Measurements from ENCODE around the gene ELMO2.

The ELMO2 gene

DNA sequence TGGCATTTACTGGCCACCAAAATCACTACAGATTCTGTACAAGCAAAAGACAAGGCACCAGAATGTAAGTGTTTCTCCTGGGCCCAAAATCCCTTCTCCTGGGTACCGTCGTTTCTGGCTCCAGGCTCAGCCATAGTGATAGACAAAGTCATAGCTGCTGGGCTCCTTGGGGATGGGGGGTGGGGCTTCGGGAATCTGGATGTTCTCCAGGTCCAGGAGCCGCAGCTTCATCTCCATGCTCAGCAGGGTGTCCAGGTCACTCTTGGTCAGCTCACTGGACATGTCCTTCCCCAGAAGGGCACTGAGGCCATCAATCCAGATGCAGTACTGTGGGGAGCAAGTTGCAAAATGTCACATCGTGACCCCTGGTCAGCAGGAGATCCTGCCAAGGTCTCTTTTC lies 39.2 kb downstream of the ELMO2 start:
- DNase-seq (ENCODE audit: low read depth): no peak

DNA sequence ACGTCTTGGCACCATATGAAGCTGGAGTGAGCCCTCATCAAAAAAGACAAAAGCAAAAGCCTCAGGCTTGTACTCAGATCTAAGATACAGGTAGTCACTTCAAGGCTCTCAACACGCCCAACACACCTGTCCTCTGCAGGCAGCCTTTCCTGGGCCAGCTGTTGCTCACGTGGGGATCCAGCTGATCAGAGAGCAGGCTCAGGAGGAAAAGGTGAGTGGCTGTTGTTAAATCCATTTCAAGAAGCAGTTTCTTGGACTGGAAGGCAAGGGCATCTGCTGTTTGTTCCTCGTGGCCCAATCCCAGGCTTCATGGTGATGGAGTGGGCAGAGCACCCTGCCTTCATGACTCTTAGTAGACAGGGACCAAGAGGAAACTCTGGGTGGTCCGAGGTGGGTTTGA lies 39.6 kb downstream of the ELMO2 start:
- no peak for DNase-seq (ENCODE audit: low read depth)

GRCh38 chr20:46365487-46366220 lies 40.8 kb downstream of the ELMO2 start:
- DNase-seq (ENCODE audit: low read depth): no peak

- no peak for DNase-seq (ENCODE audit: low read depth)
Measured at GRCh38 chr20:46364670-46365486, 41.5 kb downstream of the ELMO2 start.

DNA sequence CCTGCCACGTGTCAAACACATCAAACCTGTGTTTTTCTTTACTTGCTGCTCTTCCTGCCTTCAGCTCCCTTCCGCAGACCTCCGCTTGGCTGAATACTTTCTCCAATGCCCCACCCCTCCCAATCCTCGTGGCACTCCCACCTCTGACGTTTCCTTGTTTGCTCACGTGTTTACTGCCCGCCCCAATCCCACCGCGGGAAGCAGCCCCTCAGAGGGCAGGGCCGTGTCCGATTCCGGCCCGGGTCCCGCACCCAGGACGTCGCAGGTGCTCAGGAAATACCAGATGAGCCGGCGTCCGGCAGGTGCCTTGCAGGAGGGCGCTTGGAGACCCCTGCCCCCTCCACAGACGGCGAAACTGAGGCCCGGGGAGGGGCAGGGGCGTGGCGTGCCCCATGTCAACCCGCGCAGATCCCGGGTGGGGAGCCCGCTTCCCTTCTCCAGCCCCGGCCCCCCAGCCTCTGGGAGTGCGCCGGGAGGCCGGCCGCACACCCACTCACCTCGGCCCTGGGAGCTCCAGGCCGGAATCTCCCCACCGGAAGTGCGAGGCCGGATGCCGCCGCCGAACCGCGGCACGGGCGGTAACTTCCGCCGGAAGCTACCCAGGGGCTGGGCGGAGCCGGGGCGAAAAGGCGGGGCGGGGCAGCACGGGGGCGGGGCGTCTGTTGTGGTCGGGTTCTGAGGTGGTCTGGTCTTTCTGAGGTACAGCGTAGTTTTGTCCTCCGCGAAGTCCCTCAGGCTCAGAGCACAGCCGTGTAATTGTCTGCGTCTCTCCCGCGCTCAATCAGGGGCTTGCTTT lies 42.3 kb downstream of the ELMO2 start:
- peak; percentile 80 for DNase-seq (ENCODE audit: low read depth)

DNA sequence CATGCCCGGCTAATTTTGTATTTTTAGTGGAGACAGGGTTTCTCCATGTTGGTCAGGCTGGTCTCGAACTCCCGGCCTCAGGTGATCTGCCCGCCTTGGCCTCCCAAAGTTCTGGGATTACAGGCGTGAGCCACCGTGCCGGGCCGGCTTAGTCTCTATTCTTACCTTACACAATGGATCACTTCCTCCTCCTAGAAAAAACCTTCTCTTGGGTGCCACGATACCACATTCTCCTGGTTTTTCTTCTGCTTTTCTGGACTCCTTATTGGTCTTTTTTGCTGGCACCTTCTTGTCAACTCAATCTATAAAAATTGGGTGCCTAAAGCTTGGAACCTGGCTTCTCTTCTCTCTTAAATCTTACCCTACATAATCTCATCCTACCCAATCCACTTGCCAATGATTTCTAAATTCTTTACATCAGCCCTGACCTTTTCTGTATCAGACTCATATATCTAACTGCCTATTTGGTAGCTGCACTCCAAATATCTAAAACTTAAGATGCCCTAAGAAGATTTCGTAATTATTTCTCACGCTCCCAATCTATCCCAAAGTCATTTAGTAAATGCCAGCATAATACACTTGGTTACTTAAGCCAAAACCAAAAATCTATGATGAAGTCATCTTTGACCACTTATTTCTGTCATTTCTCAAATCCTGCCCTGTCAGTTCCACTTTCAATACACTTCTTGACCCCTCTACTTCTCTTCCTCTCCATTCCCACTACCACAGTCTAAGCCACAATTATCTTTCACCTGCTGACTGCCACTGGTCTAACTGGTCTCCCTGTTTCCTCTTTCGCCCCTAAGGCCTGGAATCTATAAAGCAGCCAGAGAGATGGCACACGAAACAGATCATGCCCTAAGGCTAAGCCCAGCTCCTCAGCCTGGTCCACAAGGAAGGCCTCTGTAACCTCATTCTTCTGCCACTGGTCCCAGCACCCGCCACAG lies 43.2 kb downstream of the ELMO2 start:
- DNase-seq (ENCODE audit: low read depth): no peak

DNA sequence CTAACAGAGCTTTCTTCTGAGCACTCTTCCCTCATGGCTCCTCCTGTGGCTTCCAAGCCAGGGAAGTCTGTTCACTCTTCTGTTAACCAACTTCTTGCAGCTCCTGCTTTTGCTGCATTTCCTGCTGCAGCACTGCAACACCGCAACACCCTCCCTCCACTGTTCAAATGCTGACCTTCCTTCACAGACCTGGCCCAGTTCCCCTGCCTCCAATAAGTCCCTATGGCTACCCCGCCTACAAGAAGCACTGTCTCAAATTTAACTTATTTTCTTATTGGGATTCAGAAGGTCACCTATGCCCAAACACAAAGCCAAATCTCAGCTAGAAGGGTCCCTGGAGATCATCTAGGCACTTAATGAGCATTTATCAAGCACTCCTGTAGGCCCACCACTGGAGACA lies 44.6 kb downstream of the ELMO2 start:
- DNase-seq (ENCODE audit: low read depth): no peak

DNA sequence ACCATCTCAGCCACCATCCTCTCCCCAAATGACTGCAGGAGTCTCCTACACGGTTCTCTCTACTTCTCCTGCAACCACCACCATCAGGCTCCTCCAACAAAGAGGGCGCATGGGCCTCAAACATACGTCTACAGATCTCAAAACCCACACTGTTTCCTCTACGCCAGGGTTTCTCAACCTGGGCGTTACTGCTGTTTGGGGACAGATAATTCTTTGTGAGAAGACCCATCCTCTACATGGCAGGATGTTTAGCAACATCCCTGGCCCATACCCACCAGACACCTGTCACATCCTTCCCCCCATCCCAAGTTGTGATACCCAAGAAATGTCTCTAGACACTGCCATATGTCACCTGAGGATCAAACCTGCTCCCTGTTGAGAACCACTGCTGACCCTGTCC lies 45.0 kb downstream of the ELMO2 start:
- no peak for DNase-seq (ENCODE audit: low read depth)

DNA sequence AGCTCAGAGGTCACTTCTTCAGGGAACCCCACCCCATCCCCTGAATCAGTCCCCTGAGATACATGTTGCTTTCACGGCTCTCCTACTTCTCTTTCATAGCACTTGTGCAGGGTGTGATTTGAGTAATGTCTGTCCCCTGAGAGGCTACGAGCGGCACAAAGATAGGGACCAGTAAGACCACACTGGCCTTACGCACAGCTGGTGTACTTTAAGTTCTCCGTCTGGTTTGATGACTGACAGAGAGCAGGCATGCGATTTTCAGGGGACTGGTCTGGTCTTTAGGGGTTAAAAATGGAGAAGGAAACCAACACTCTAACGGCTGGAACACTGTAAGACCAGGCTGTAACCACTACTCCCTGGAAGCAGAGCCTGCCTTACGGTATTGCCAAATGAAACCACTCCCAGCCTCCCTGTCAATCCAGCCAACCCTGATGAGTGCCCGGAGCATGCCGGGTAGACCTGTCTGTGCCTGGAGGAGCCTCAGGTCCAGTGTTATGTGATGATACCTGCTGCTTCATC lies 47.1 kb downstream of the ELMO2 start:
- no peak for DNase-seq (ENCODE audit: low read depth)

DNA sequence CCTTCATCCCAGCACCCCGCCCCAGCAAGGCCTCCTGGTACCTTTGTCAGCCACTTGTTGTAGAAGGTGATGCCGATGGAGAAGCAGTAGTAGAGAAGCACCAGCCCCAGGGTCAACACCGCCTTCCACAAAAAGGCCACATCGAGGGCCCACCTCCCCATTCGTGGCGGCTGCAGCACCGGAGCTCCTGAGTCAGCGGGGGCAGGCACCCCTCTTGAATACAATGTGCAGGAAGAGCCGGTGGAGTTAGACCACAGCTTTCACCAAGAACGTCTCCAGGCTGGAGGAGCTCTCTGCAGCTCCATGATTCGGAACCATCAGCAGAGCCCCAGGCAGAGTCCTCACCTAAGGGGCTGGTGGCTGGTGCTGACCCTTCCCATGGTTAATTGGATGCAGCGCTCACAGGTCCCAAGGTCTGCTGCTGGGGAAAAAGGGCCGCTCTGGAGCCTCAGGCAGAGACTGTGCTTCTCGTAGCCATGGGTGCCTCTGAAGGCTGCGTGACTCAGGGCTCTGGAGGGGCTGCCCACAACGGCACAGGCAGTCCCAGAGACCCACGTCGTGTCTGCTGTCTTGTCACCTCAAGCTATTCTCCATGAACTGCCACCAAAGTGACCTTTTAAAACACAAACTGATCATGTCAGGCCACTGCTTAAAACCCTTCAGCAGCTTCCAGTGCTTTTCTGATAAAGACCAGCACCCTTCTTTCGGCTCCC lies 47.9 kb downstream of the ELMO2 start:
- DNase-seq (ENCODE audit: low read depth): no peak

GRCh38 chr20:46357030-46357514 lies 49.3 kb downstream of the ELMO2 start:
- no peak for DNase-seq (ENCODE audit: low read depth)

- no peak for DNase-seq (ENCODE audit: low read depth)
Measured at GRCh38 chr20:46356195-46357029, 50.0 kb downstream of the ELMO2 start.

DNA sequence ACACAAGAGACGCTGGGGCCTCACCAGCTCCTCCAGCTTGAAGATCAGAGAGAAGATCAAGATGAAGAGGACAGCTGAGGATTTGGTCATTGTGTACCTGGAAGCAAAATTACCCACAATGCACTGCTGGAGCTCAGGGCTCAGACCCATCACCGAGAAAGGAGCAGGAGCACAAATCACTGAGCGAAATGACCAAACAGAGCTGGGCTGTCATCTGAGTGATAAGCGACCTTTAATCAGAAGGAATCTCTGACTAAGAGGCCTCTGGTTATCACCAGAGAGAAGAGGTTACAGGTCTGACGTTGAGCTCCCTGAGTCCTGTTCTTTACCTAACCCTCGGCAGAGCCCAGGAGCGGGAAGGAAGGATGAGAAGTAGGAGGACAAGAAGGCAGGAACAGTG lies 50.6 kb downstream of the ELMO2 start:
- no peak for DNase-seq (ENCODE audit: low read depth)

- DNase-seq (ENCODE audit: low read depth): no peak
Measured at GRCh38 chr20:46354920-46355654, 51.3 kb downstream of the ELMO2 start.

DNA sequence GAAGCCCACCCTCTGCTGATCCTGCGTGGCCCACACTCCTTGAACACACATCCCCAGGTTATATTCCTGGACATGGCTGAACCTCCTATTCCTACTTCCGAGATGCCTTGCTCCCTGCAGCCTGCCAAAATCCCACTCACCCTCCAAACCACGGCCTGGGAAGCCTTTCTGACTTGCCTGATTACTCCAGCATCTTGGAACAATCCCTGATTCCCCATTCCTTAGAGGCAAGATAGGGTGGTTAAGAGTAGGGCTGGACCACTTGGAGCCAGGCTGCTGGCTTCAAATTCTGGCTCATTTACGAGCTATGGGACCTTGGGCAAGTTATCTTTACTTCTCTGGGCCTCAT lies 52.2 kb downstream of the ELMO2 start:
- DNase-seq (ENCODE audit: low read depth): no peak

- DNase-seq (ENCODE audit: low read depth): no peak
Measured at GRCh38 chr20:46353500-46354206, 52.8 kb downstream of the ELMO2 start.

DNA sequence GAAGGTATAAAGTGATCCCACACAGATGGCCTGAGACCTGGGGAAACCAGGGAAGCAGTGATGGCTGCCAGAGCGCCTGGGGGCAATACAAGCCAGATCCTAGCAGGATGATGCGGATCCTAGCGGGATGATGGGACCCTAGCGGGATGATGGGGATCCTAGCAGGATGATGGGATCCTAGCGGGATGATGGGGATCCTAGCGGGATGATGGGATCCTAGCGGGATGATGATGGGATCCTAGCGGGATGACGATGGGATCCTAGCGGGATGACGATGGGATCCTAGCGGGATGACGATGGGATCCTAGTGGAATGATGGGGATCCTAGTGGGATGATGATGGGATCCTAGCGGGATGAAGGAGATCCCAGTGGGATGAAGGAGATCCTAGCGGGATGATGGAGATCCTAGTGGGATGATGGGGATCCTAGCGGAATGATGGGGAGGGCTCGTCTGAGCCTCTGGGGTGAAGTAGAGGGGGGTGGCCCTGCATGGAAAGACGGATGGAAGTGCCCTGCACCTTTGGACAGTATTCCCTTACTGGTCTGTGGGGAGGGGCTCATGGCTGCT lies 54.0 kb downstream of the ELMO2 start:
- no peak for DNase-seq (ENCODE audit: low read depth)
